ENCODE measurements around the gene TBCA. TPM values are rescaled to one million over a fixed set of nuclear protein-coding genes. Genes with fewer than 3 reads are reported as not detected.

Gene TBCA
- total RNA-seq, 1 donor from 2014 or later: 213 TPM

DNA sequence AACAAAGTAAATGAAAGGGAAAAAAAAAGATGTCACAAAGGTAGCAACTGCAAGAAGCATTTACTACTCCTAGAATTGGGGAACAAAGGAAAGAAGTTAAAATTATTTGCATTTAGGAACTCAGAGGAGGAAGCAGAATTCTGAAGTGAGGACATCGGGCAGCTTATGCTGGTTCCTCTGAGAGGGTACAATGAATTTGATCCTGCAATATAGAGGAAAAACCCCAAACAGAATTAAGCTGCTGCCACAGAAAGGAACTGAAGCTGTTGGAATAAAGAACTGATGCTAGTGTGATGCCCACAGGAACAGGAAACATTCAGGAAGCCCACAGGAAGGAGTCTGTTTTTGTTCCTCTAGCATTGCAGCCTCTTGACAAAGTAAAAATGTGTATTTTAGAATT is 22.3 kb upstream of the TBCA start:
- TF ChIP-seq CTCF (IDR thresholded peaks at IDR 0.05; ENCODE audit: unreplicated experiment): no peak
- peaks cover 54% of the 10 kb centered on the region for H3K9me3 Mint-ChIP-seq
- peaks cover 9% of the 10 kb centered on the region for H3K36me3 Mint-ChIP-seq
- H3K4me3 Mint-ChIP-seq: no peak overlapping the region
- no peak overlapping the region for H3K27ac Mint-ChIP-seq
- DNase-seq (ENCODE audit: low spot score in 2 of 2, unreplicated experiment in 2 of 2): no peak
- no peaks in the 10 kb centered on the region for H3K4me1 Mint-ChIP-seq
- H3K27me3 Mint-ChIP-seq (ENCODE audit: low read depth): peaks cover 20% of the 10 kb centered on the region

GRCh38 chr5:77797136-77797535 is 21.0 kb upstream of the TBCA start:
- Mint-ChIP-seq H3K9me3 (peaks cover 53% of the 10 kb centered on the region), H3K4me3 (no peak overlapping the region), H3K27ac (no peak overlapping the region), H3K4me1 (no peaks in the 10 kb centered on the region), H3K27me3 (ENCODE audit: low read depth) (peaks cover 20% of the 10 kb centered on the region), H3K36me3 (peaks cover 9% of the 10 kb centered on the region)
- no peak for DNase-seq (ENCODE audit: low spot score in 2 of 2, unreplicated experiment in 2 of 2)
- TF ChIP-seq CTCF (IDR thresholded peaks at IDR 0.05; ENCODE audit: unreplicated experiment): no peak

DNA sequence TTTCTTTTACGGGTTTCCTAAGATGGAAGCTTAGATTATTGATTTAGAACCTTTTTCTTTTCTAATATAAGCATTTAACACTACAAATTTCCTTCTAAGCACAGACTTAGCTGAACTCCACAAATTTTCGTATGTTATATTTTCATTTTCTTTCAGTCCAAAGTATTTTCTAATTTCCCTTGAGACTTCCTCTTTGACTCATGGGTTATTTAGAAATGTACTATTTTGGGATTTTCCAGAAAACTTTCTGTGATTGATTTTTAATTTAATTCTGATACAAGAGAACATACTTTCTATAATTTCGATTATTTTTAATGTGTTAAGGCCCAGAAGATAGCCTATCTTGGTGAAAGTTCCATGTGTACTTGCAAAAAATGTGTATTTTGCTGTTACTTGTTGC is 19.7 kb upstream of the TBCA start:
- Mint-ChIP-seq H3K36me3 (peaks cover 6% of the 10 kb centered on the region), H3K27ac (no peak overlapping the region)

GRCh38 chr5:77795268-77795667 is 19.1 kb upstream of the TBCA start:
- no peak overlapping the region for H3K4me3 Mint-ChIP-seq
- H3K27ac Mint-ChIP-seq: no peak overlapping the region
- TF ChIP-seq CTCF (IDR thresholded peaks at IDR 0.05; ENCODE audit: unreplicated experiment): no peak
- no peaks in the 10 kb centered on the region for H3K4me1 Mint-ChIP-seq
- DNase-seq (ENCODE audit: low spot score in 2 of 2, unreplicated experiment in 2 of 2): no peak
- peaks cover 40% of the 10 kb centered on the region for H3K9me3 Mint-ChIP-seq
- H3K27me3 Mint-ChIP-seq (ENCODE audit: low read depth): peaks cover 20% of the 10 kb centered on the region
- peaks cover 6% of the 10 kb centered on the region for H3K36me3 Mint-ChIP-seq

More for the DNA sequence above, 19.7 kb upstream of the TBCA start:
- Mint-ChIP-seq H3K4me3 (no peak overlapping the region), H3K9me3 (peaks cover 46% of the 10 kb centered on the region), H3K4me1 (no peaks in the 10 kb centered on the region), H3K27me3 (ENCODE audit: low read depth) (peaks cover 20% of the 10 kb centered on the region)
- TF ChIP-seq CTCF (IDR thresholded peaks at IDR 0.05; ENCODE audit: unreplicated experiment): no peak
- no peak for DNase-seq (ENCODE audit: low spot score in 2 of 2, unreplicated experiment in 2 of 2)

DNA sequence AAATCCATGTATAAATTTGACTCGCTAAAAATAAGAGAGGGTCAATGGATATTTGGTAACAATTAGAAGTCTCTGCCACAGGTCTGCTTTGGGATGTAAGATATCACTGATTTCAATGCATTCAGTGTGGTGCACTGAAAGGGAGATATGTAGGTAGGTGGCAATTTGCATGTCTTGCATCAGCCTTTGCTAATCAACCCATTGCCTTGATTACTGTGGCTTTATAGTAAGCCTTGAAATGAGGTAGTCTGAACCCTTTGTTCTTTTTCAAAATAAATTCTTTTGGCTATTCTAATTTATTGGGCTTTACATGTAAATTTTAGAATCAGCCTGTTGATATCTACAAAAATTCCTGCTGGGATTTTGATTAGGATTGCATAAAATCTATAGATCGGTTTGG is 15.8 kb upstream of the TBCA start:
- Mint-ChIP-seq H3K4me1 (no peaks in the 10 kb centered on the region), H3K4me3 (no peak overlapping the region), H3K27me3 (ENCODE audit: low read depth) (no peaks in the 10 kb centered on the region), H3K9me3 (peaks cover 28% of the 10 kb centered on the region), H3K36me3 (peaks cover 6% of the 10 kb centered on the region), H3K27ac (no peak overlapping the region)
- DNase-seq (ENCODE audit: low spot score in 2 of 2, unreplicated experiment in 2 of 2): no peak
- TF ChIP-seq CTCF (IDR thresholded peaks at IDR 0.05; ENCODE audit: unreplicated experiment): no peak

- no peak for TF ChIP-seq CTCF (IDR thresholded peaks at IDR 0.05; ENCODE audit: unreplicated experiment)
- no peak overlapping the region for H3K4me3 Mint-ChIP-seq
- H3K27ac Mint-ChIP-seq: no peak overlapping the region
- peaks cover 23% of the 10 kb centered on the region for H3K9me3 Mint-ChIP-seq
- peaks cover 6% of the 10 kb centered on the region for H3K36me3 Mint-ChIP-seq
- no peak for DNase-seq (ENCODE audit: low spot score in 2 of 2, unreplicated experiment in 2 of 2)
- H3K4me1 Mint-ChIP-seq: no peaks in the 10 kb centered on the region
- H3K27me3 Mint-ChIP-seq (ENCODE audit: low read depth): no peaks in the 10 kb centered on the region
Observed at GRCh38 chr5:77791356-77791755, 15.2 kb upstream of the TBCA start.
